Parathyroid adenoma (tissue), 2 donors: Measurements from ENCODE around the gene ALCAM.
"Not testable (repeated sequence)": the region's sequence is repeated elsewhere in the genome, so short reads cannot be mapped to it uniquely, and the experiment has no call there.

ENCODE experiments used
- H2AFZ ChIP-seq: fragments of 300-600 bp; sonication (generic); one replicate; pipeline ENCODE4 v1.7.0; 2017; ENCODE audit warnings: antibody characterized with exemption, mild to moderate bottlenecking
- H3K27ac ChIP-seq: fragments of 300-600 bp; sonication (generic); one replicate; pipeline ENCODE4 v1.7.0; 2017
- H3K27me3 ChIP-seq: fragments of 300-600 bp; sonication (generic); one replicate; pipeline ENCODE4 v1.7.0; 2017; ENCODE audit warnings: low read length; ENCODE audit not compliant: control insufficient read depth, insufficient read depth
- H3K36me3 ChIP-seq: fragments of 300-600 bp; sonication (generic); one replicate; pipeline ENCODE4 v1.7.0; 2017; ENCODE audit warnings: low read length; ENCODE audit not compliant: control insufficient read depth, insufficient read depth
- H3K4me1 ChIP-seq: fragments of 300-600 bp; sonication (generic); one replicate; pipeline ENCODE4 v1.7.0; 2017; ENCODE audit warnings: control low read depth
- H3K4me2 ChIP-seq: fragments of 300-600 bp; sonication (generic); one replicate; pipeline ENCODE4 v1.7.0; 2017; ENCODE audit warnings: low read length
- H3K4me3 ChIP-seq: fragments of 300-600 bp; sonication (generic); one replicate; pipeline ENCODE4 v1.7.0; 2017; ENCODE audit warnings: low read depth, low read length
- H3K79me2 ChIP-seq: fragments of 300-600 bp; sonication (generic); one replicate; pipeline ENCODE4 v1.7.0; 2017; ENCODE audit warnings: control low read depth
- H3K9ac ChIP-seq: fragments of 300-600 bp; sonication (generic); one replicate; pipeline ENCODE4 v1.7.0; 2017; ENCODE audit warnings: mild to moderate bottlenecking
- H3K9me3 ChIP-seq: fragments of 300-600 bp; sonication (generic); one replicate; pipeline ENCODE4 v1.7.0; 2017; ENCODE audit warnings: low read length; ENCODE audit not compliant: control insufficient read depth
- TF ChIP-seq, protein P1 (sequence below): fragments of 300-600 bp; sonication (generic); IDR thresholded peaks from one replicate; pipeline ENCODE4 v1.7.0; 2017; ENCODE audit warnings: antibody characterized with exemption, mild to moderate bottlenecking
- donor health status: primary hyperparathyroidism.

Gene ALCAM

DNA sequence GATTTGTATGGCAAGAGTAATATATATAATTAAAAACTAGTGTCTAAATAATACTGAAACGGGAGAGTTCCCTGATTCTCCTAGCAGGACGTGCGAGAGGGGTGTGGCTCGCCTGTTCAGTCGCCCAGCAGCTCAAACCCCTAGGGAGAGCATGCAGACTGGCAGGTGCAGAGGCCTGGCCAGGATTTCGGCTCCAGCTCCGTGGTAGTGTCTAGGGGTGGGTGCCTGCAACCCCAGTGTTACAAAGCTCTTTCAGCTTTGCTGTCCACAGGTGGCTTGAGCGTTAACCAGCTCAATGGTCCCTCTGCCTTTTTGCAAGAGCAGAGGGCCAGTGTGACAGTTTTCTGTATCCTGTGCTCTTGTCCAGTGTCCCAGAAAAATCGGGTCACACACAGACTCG lies 226.6 kb downstream of the ALCAM start:
- no peak overlapping the region for H3K27ac ChIP-seq
- H3K4me2 ChIP-seq: no peak overlapping the region
- no peak overlapping the region for H3K9ac ChIP-seq
- no peaks in the 10 kb centered on the region for H3K36me3 ChIP-seq
- H3K79me2 ChIP-seq: no peaks in the 10 kb centered on the region
- no peak overlapping the region for H2AFZ ChIP-seq
- TF ChIP-seq, protein P1, sequence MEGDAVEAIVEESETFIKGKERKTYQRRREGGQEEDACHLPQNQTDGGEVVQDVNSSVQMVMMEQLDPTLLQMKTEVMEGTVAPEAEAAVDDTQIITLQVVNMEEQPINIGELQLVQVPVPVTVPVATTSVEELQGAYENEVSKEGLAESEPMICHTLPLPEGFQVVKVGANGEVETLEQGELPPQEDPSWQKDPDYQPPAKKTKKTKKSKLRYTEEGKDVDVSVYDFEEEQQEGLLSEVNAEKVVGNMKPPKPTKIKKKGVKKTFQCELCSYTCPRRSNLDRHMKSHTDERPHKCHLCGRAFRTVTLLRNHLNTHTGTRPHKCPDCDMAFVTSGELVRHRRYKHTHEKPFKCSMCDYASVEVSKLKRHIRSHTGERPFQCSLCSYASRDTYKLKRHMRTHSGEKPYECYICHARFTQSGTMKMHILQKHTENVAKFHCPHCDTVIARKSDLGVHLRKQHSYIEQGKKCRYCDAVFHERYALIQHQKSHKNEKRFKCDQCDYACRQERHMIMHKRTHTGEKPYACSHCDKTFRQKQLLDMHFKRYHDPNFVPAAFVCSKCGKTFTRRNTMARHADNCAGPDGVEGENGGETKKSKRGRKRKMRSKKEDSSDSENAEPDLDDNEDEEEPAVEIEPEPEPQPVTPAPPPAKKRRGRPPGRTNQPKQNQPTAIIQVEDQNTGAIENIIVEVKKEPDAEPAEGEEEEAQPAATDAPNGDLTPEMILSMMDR: no peak
- H3K4me3 ChIP-seq: no peak overlapping the region
- H3K9me3 ChIP-seq: no peaks in the 10 kb centered on the region
- no peaks in the 10 kb centered on the region for H3K4me1 ChIP-seq
- H3K27me3 ChIP-seq: no peaks in the 10 kb centered on the region

DNA sequence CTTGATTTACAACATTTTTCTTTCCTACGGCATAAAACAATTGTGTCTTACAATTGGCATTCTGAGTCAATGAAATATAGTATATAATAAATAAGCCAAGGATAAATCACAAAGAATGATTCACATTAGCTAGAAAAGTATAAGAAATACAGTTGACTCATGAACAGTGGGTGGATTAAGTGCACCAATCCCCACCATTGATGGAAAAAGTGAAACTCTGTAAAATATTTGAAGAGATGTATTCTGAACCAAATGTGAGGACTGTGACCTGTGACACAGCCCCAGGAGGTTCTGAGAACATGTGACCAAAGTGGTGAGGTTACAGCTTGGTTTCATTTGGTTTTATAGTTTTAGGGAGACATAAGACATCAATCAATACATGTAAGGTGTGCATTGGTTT lies 227.5 kb downstream of the ALCAM start:
- Histone ChIP-seq H3K4me1 (no peaks in the 10 kb centered on the region), H3K27me3 (no peaks in the 10 kb centered on the region), H3K36me3 (no peaks in the 10 kb centered on the region), H3K9ac (no peak overlapping the region), H3K4me2 (no peak overlapping the region), H3K9me3 (no peaks in the 10 kb centered on the region), H3K4me3 (no peak overlapping the region), H3K79me2 (no peaks in the 10 kb centered on the region), H2AFZ (no peak overlapping the region), H3K27ac (no peak overlapping the region)
- TF ChIP-seq, protein P1: no peak

DNA sequence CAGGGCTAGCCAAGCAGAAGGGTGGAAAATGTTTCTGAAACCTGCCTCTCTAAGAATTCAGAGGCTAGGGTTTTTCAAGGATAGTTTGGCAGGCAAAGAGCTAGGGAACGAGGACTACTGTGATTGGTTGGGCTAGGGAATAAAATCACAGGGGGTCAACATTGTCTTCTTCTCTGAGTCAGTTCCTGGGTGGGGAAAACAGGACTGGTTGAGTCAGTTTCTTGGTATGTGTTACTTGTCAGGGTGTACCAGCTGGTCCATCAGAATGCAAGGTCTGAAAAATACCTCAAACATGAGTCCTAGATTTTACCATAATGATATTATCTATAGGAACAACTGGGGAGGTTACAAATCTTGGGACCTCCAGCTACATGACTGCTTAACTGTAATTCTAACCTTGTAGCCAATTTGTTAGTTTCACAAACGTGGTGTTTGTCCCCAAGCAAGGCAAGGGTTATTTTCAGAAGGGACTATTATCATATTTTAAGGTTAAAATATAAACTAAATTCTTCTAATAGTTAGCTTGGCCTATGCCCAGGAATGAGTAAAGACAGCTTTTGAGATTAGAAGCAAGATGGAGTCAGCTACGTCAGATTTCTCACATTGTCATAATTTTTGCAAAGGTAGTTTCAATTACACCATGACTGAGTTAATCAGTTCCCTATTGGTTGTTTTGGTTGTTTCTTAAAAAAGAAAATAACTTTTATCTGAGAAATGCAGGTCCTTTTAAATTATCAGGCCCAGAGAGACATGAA lies 231.5 kb downstream of the ALCAM start:
- TF ChIP-seq, protein P1: no peak
- H3K36me3 ChIP-seq: no peaks in the 10 kb centered on the region
- no peak overlapping the region for H3K4me3 ChIP-seq
- H2AFZ ChIP-seq: no peak overlapping the region
- H3K4me2 ChIP-seq: no peak overlapping the region
- H3K27ac ChIP-seq: no peak overlapping the region
- no peaks in the 10 kb centered on the region for H3K9me3 ChIP-seq
- H3K27me3 ChIP-seq: no peaks in the 10 kb centered on the region
- H3K4me1 ChIP-seq: no peaks in the 10 kb centered on the region
- no peak overlapping the region for H3K9ac ChIP-seq
- H3K79me2 ChIP-seq: no peaks in the 10 kb centered on the region

DNA sequence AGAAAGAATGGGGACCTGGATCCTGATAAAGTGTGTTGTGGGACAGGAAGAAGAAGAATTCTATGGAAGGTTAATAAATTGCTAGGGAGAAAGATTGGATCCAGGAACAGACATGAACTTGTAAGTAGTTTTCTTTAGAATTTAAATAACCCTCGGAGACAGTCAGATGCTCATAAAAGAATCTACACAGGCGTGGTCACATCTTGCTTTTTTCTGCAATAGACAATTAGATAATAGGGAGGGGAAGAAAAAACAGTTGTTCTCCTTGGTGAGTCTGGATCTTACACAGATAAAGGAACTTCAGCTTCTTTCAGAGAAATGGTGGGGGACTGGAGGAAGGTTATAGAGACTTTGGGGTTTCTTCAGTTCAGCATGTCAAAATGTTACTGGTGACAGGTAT lies 232.6 kb downstream of the ALCAM start:
- H3K4me2 ChIP-seq: no peak overlapping the region
- H3K4me3 ChIP-seq: no peak overlapping the region

DNA sequence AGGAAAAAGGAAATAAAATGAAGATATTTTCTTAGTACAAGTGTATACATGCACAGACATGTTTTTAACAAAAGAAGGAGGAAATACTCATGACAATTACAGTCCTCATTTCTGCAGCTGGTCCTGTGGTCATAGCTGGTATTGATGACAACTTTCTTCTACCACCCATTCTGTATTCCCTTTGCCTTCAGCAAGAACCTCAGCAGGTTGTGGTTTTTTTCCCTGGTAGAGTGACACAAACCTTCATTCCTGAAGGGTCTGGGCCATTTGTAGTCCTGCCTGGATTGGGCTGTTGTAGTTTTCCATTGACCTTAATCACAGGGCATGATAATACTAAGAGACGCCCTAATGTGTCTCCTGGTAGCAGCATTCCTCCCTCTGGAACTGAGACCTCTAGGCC lies 235.0 kb downstream of the ALCAM start:
- not testable (repeated sequence) for H3K4me2 ChIP-seq, H3K27ac ChIP-seq, H3K9ac ChIP-seq, H3K4me1 ChIP-seq, H2AFZ ChIP-seq, H3K36me3 ChIP-seq, H3K9me3 ChIP-seq, H3K27me3 ChIP-seq, H3K4me3 ChIP-seq, H3K79me2 ChIP-seq

More for the DNA sequence above, 232.6 kb downstream of the ALCAM start:
- H3K4me1 ChIP-seq: no peaks in the 10 kb centered on the region
- H2AFZ ChIP-seq: no peak overlapping the region
- H3K79me2 ChIP-seq: no peaks in the 10 kb centered on the region
- no peaks in the 10 kb centered on the region for H3K9me3 ChIP-seq
- H3K36me3 ChIP-seq: no peaks in the 10 kb centered on the region
- TF ChIP-seq, protein P1: no peak
- H3K27ac ChIP-seq: no peak overlapping the region
- no peaks in the 10 kb centered on the region for H3K27me3 ChIP-seq
- no peak overlapping the region for H3K9ac ChIP-seq

DNA sequence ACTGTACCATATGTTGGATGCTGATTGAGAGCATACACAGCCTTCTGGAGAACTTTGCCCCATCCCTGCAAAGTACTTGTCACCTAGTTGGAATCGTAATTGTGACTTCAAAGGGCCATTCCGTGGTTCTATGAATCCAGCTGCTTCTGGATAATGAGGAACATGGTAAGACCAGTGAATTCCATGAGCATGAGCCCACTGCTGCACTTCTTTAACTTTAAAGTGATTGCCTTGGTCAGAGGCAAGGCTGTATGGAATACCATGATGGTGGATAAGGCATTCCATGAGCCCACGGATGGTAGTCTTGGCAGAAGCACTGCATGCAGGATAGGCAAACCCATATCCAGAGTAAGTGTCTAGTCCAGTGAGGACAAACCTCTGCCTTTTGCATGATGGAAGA lies 235.6 kb downstream of the ALCAM start:
- H3K27ac ChIP-seq, H2AFZ ChIP-seq, H3K27me3 ChIP-seq, H3K4me1 ChIP-seq, H3K9me3 ChIP-seq, H3K36me3 ChIP-seq, H3K9ac ChIP-seq, H3K4me3 ChIP-seq, H3K4me2 ChIP-seq, H3K79me2 ChIP-seq: not testable (repeated sequence)

DNA sequence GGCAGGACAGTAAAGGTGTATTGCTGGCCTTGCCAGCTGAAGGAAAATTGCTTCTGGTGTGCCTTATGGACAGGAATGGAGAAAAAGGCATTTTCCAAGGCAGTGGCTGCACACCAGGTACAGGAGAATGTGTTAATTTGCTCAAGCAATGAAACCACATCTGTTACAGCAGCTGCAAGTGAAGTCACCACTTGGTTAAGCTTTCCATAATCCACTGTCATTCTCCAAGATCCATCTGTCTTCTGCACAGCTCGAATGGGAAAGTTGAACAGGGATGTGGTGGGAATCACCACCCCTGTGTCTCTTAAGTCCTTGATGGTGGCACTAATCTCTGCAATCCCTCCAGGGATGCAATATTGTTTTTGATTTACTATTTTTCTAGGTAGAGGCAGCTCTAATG lies 236.8 kb downstream of the ALCAM start:
- not testable (repeated sequence) for H3K9me3 ChIP-seq

More for the DNA sequence above, 236.8 kb downstream of the ALCAM start:
- not testable (repeated sequence) for H3K27ac ChIP-seq, H3K4me3 ChIP-seq, H3K36me3 ChIP-seq, H3K27me3 ChIP-seq, H3K4me2 ChIP-seq, H2AFZ ChIP-seq, H3K79me2 ChIP-seq, H3K4me1 ChIP-seq, H3K9ac ChIP-seq
